HL-60 (cell line): ENCODE measurements around the gene CDK3.

Experiments
- DNase-seq, 2 experiments: peaks; one replicate each; pipeline ENCODE4 v3.0.0-alpha.2; 2010 to 2020; ENCODE audit warnings: low read depth in 1 of 2, low spot score in 1 of 2
- H3K27ac ChIP-seq: fragments of 250-450 bp; sonication (Bioruptor Pico); replicated peaks from 2 replicates; pipeline ENCODE4 v1.5.1; 2020; ENCODE audit warnings: mild to moderate bottlenecking, moderate library complexity
- H3K27me3 ChIP-seq: fragments of 250-450 bp; sonication (Bioruptor Pico); 2 replicates; pipeline ENCODE4 v1.5.1; 2021; ENCODE audit warnings: mild to moderate bottlenecking, moderate library complexity; ENCODE audit not compliant: insufficient read depth, poor library complexity, severe bottlenecking
- H3K4me3 ChIP-seq: replicated peaks from 2 replicates; pipeline ENCODE4 v1.5.1; 2011; ENCODE audit warnings: mild to moderate bottlenecking, control low read depth, low read length; ENCODE audit not compliant: insufficient read depth
- GABPA ChIP-seq: IDR thresholded peaks from 2 replicates; pipeline ENCODE4 v1.6.1; 2012; ENCODE audit warnings: low read depth
- POLR2AphosphoS5 ChIP-seq: IDR thresholded peaks from 2 replicates; pipeline ENCODE4 v1.6.1; 2012; ENCODE audit warnings: low read depth
- SPI1 ChIP-seq: IDR thresholded peaks from 2 replicates; pipeline ENCODE4 v1.6.1; 2012; ENCODE audit warnings: low read depth, mild to moderate bottlenecking, borderline replicate concordance
- TF ChIP-seq, protein P1 (sequence below): IDR thresholded peaks from one replicate; pipeline ENCODE4 v1.5.1; 2011; ENCODE audit warnings: low read length, control low read depth, inconsistent platforms; ENCODE audit not compliant: insufficient read depth
- TF ChIP-seq, protein P2 (sequence below): IDR thresholded peaks from 2 replicates; pipeline ENCODE4 v1.6.1; 2012; ENCODE audit warnings: low read depth; ENCODE audit not compliant: insufficient replicate concordance

CDK3 gene

GRCh38 chr17:75979705-75980187 is 20.9 kb upstream of the CDK3 start:
- no peak for DNase-seq
- TF ChIP-seq, protein P1, sequence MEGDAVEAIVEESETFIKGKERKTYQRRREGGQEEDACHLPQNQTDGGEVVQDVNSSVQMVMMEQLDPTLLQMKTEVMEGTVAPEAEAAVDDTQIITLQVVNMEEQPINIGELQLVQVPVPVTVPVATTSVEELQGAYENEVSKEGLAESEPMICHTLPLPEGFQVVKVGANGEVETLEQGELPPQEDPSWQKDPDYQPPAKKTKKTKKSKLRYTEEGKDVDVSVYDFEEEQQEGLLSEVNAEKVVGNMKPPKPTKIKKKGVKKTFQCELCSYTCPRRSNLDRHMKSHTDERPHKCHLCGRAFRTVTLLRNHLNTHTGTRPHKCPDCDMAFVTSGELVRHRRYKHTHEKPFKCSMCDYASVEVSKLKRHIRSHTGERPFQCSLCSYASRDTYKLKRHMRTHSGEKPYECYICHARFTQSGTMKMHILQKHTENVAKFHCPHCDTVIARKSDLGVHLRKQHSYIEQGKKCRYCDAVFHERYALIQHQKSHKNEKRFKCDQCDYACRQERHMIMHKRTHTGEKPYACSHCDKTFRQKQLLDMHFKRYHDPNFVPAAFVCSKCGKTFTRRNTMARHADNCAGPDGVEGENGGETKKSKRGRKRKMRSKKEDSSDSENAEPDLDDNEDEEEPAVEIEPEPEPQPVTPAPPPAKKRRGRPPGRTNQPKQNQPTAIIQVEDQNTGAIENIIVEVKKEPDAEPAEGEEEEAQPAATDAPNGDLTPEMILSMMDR, result no peak
- TF ChIP-seq, protein P2, sequence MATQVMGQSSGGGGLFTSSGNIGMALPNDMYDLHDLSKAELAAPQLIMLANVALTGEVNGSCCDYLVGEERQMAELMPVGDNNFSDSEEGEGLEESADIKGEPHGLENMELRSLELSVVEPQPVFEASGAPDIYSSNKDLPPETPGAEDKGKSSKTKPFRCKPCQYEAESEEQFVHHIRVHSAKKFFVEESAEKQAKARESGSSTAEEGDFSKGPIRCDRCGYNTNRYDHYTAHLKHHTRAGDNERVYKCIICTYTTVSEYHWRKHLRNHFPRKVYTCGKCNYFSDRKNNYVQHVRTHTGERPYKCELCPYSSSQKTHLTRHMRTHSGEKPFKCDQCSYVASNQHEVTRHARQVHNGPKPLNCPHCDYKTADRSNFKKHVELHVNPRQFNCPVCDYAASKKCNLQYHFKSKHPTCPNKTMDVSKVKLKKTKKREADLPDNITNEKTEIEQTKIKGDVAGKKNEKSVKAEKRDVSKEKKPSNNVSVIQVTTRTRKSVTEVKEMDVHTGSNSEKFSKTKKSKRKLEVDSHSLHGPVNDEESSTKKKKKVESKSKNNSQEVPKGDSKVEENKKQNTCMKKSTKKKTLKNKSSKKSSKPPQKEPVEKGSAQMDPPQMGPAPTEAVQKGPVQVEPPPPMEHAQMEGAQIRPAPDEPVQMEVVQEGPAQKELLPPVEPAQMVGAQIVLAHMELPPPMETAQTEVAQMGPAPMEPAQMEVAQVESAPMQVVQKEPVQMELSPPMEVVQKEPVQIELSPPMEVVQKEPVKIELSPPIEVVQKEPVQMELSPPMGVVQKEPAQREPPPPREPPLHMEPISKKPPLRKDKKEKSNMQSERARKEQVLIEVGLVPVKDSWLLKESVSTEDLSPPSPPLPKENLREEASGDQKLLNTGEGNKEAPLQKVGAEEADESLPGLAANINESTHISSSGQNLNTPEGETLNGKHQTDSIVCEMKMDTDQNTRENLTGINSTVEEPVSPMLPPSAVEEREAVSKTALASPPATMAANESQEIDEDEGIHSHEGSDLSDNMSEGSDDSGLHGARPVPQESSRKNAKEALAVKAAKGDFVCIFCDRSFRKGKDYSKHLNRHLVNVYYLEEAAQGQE, result peak; percentile 68
- Histone ChIP-seq H3K4me3 (peak overlapping the region; percentile 83), H3K27me3 (no peaks in the 10 kb centered on the region), H3K27ac (peak overlapping the region; percentile 94)

- TF ChIP-seq, protein P1, result no peak
- TF ChIP-seq GABPA, result no peak
- TF ChIP-seq, protein P2, result no peak
- no peak; the same call in 1 of the 2 replicates for TF ChIP-seq POLR2AphosphoS5
- TF ChIP-seq SPI1, result no peak
- no peak for DNase-seq
- Histone ChIP-seq H3K4me3 (peak overlapping the region; percentile 83), H3K27ac (peak overlapping the region; percentile 94), H3K27me3 (no peaks in the 10 kb centered on the region)
Observed at GRCh38 chr17:75980188-75981018, 20.3 kb upstream of the CDK3 start.

- Histone ChIP-seq H3K4me3 (no peak overlapping the region), H3K27ac (no peak overlapping the region), H3K27me3 (no peaks in the 10 kb centered on the region)
- TF ChIP-seq POLR2AphosphoS5 (no peak), GABPA (no peak), SPI1 (no peak)
- TF ChIP-seq, protein P1, result no peak
- TF ChIP-seq, protein P2, result no peak
- DNase-seq, result no peak
Observed at GRCh38 chr17:75981019-75981615, 19.5 kb upstream of the CDK3 start.
